RCC 7860 (cell line): Measurements from ENCODE around the gene DIP2C.
"Not testable (repeated sequence)": the region's sequence is repeated elsewhere in the genome, so short reads cannot be mapped to it uniquely, and the experiment has no call there.

ENCODE experiments used
- DNase-seq: peaks from one replicate; pipeline ENCODE4 v3.0.0-alpha.2; 2015; ENCODE audit warnings: low spot score
- FAIRE-seq: peaks from 2 replicates; lab custom pipeline; 2012; peaks lifted over from hg19 to GRCh38; lab: Jason Lieb, UNC

Gene DIP2C

GRCh38 chr10:584497-585290, 104.8 kb downstream of the DIP2C start:
- FAIRE-seq: not testable (repeated sequence)

GRCh38 chr10:583433-583832, 106.0 kb downstream of the DIP2C start:
- FAIRE-seq (no peak), DNase-seq (no peak)

More at GRCh38 chr10:584497-585290, 104.8 kb downstream of the DIP2C start:
- DNase-seq: not testable (repeated sequence)

- FAIRE-seq (no peak), DNase-seq (no peak)
These were observed 107.6 kb downstream of the DIP2C start for GRCh38 chr10:581776-582330.

- peak; percentile 83 for FAIRE-seq
These were observed 108.7 kb downstream of the DIP2C start for GRCh38 chr10:580778-581177.

GRCh38 chr10:576130-576465, 113.4 kb downstream of the DIP2C start:
- no peak for FAIRE-seq
- DNase-seq: no peak

More at GRCh38 chr10:580778-581177, 108.7 kb downstream of the DIP2C start:
- DNase-seq: peak; percentile 64

GRCh38 chr10:575402-576129, 113.9 kb downstream of the DIP2C start:
- no peak for FAIRE-seq
- DNase-seq: no peak

- FAIRE-seq: no peak
- no peak for DNase-seq
These were observed 116.8 kb downstream of the DIP2C start for GRCh38 chr10:572696-573095.

- FAIRE-seq: no peak
- DNase-seq: no peak
These were observed 117.6 kb downstream of the DIP2C start for GRCh38 chr10:571688-572451.

- FAIRE-seq (no peak), DNase-seq (no peak)
These were observed 118.3 kb downstream of the DIP2C start for GRCh38 chr10:571166-571565.

GRCh38 chr10:570628-571163, 118.8 kb downstream of the DIP2C start:
- DNase-seq (no peak), FAIRE-seq (no peak)

- DNase-seq (no peak), FAIRE-seq (no peak)
These were observed 119.4 kb downstream of the DIP2C start for GRCh38 chr10:569961-570627.

- DNase-seq (no peak), FAIRE-seq (no peak)
These were observed 120.6 kb downstream of the DIP2C start for GRCh38 chr10:568848-569247.

- DNase-seq: no peak
- FAIRE-seq: no peak
These were observed 121.6 kb downstream of the DIP2C start for GRCh38 chr10:567869-568268.

- DNase-seq (no peak), FAIRE-seq (no peak)
These were observed 123.1 kb downstream of the DIP2C start for GRCh38 chr10:566241-566885.

GRCh38 chr10:565676-566075, 123.8 kb downstream of the DIP2C start:
- FAIRE-seq: no peak
- no peak for DNase-seq

GRCh38 chr10:565146-565545, 124.3 kb downstream of the DIP2C start:
- no peak for FAIRE-seq

GRCh38 chr10:563827-564226, 125.6 kb downstream of the DIP2C start:
- DNase-seq: no peak
- no peak for FAIRE-seq

More at GRCh38 chr10:565146-565545, 124.3 kb downstream of the DIP2C start:
- no peak for DNase-seq

- FAIRE-seq (no peak), DNase-seq (no peak)
These were observed 127.3 kb downstream of the DIP2C start for GRCh38 chr10:562142-562541.

- FAIRE-seq (no peak), DNase-seq (no peak)
These were observed 127.7 kb downstream of the DIP2C start for GRCh38 chr10:561721-562120.
